Activated CD8-positive, alpha-beta T cell treated with anti-CD3 and anti-CD28 coated beads for 36 hours (primary cell): ENCODE results near the gene C8G. TPM values are rescaled to one million over a fixed set of nuclear protein-coding genes. Genes with fewer than 3 reads are reported as not detected.

Experiments used
- ATAC-seq: fragments of 200-7000 bp; cut with Tn5 transposase; one replicate; pipeline ENCODE4 v1.10.0; 2021; ENCODE audit warnings: mild to moderate bottlenecking, moderate library complexity
- CTCF ChIA-PET: fragments of 350-600 bp; sonication (Branson Sonifier 250); formaldehyde crosslinking; loops from one replicate; lab custom pipeline; 2021; ENCODE audit warnings: antibody characterized with exemption; lab: Charles Lee
- POLR2A ChIA-PET: fragments of 350-600 bp; sonication (Branson Sonifier 250); formaldehyde crosslinking; loops from one replicate; lab custom pipeline; 2021; ENCODE audit warnings: antibody characterized with exemption; lab: Charles Lee
- DNase-seq: peaks from one replicate; pipeline ENCODE4 v3.0.0-alpha.2; 2020
- H3K27ac Mint-ChIP-seq: one replicate; pipeline ENCODE4 v1.8.0; 2021; ENCODE audit warnings: mild to moderate bottlenecking, mixed read lengths
- H3K27me3 Mint-ChIP-seq: one replicate; pipeline ENCODE4 v1.8.0; 2021; ENCODE audit warnings: mixed read lengths
- H3K36me3 Mint-ChIP-seq: one replicate; pipeline ENCODE4 v1.8.0; 2021; ENCODE audit warnings: low read depth, mixed read lengths
- H3K4me1 Mint-ChIP-seq: one replicate; pipeline ENCODE4 v1.8.0; 2021; ENCODE audit warnings: low read depth, mixed read lengths
- H3K4me3 Mint-ChIP-seq: one replicate; pipeline ENCODE4 v1.8.0; 2021; ENCODE audit warnings: mild to moderate bottlenecking, moderate library complexity, mixed read lengths
- H3K9me3 Mint-ChIP-seq: one replicate; pipeline ENCODE4 v1.8.0; 2021; ENCODE audit warnings: mixed read lengths
- CTCF ChIP-seq: fragments of 200-600 bp; IDR thresholded peaks from one replicate; pipeline ENCODE4 v1.8.0; 2022; ENCODE audit warnings: antibody characterized with exemption, mild to moderate bottlenecking
- intact Hi-C: fragments of 100-400 bp; cut with micrococcal nuclease; formaldehyde crosslinking; loops from one replicate; pipeline ENCODE4 v1.10.0; 2022
- total RNA-seq, 2 experiments: library from RNA; stranded (reverse); gene quantifications; one replicate each; pipeline ENCODE4 v1.2.3, GENCODE V29; 2021

The C8G gene
- total RNA-seq, 2 experiments from 2014 or later, result 0.83 TPM; not detected in 1

- POLR2A ChIA-PET, result interaction anchor here (1.4 to 2.4 kb wide), 3 partner anchors 9 to 232 kb away, joined by 3 to 8 read pairs (median 4); no protein-coding TSS in a partner anchor
- no peaks in the 10 kb centered on the region for H3K36me3 Mint-ChIP-seq
- H3K4me1 Mint-ChIP-seq, result peaks cover 23% of the 10 kb centered on the region
- no peak for TF ChIP-seq CTCF
- ATAC-seq, result no peak
- intact Hi-C loops, result no loop called here
- CTCF ChIA-PET, result interaction anchor here (1.3 kb wide), 1 partner anchor 13 kb away, joined by 4 read pairs; no protein-coding TSS in a partner anchor
- peaks cover 4% of the 10 kb centered on the region for H3K9me3 Mint-ChIP-seq
- H3K27me3 Mint-ChIP-seq, result no peaks in the 10 kb centered on the region
- DNase-seq, result no peak
- H3K4me3 Mint-ChIP-seq, result no peak overlapping the region
- H3K27ac Mint-ChIP-seq, result no peak overlapping the region
These were observed 15.3 kb downstream of the C8G start for GRCh38 chr9:136960212-136960937.

DNA sequence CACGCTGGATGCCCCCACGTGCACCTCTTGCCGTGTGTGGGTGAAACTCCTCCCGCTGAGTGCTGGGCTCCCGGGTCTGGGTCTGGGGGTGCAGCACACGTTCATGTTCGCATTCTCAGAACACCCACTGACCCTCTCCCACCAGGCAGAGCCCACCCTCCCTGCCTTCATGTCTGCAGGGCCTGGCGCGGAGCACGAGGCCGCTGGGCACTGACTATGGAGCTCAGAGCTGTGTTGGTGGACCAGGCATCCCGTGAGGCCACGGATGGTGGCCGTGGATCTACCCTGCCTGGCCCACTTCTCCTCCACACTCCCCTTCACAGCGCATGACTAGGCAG is 15.9 kb downstream of the C8G start:
- intact Hi-C loops, result no loop called here
- DNase-seq, result no peak
- no peak overlapping the region for H3K4me3 Mint-ChIP-seq
- H3K4me1 Mint-ChIP-seq, result peaks cover 27% of the 10 kb centered on the region
- no peaks in the 10 kb centered on the region for H3K36me3 Mint-ChIP-seq
- no peak overlapping the region for H3K27ac Mint-ChIP-seq
- no peak for TF ChIP-seq CTCF
- CTCF ChIA-PET, result no interaction called here
- POLR2A ChIA-PET, result interaction anchor here (2.4 kb wide), 1 partner anchor 14 kb away, joined by 8 read pairs; no protein-coding TSS in a partner anchor
- H3K27me3 Mint-ChIP-seq, result no peaks in the 10 kb centered on the region
- no peak for ATAC-seq
- peaks cover 4% of the 10 kb centered on the region for H3K9me3 Mint-ChIP-seq

DNA sequence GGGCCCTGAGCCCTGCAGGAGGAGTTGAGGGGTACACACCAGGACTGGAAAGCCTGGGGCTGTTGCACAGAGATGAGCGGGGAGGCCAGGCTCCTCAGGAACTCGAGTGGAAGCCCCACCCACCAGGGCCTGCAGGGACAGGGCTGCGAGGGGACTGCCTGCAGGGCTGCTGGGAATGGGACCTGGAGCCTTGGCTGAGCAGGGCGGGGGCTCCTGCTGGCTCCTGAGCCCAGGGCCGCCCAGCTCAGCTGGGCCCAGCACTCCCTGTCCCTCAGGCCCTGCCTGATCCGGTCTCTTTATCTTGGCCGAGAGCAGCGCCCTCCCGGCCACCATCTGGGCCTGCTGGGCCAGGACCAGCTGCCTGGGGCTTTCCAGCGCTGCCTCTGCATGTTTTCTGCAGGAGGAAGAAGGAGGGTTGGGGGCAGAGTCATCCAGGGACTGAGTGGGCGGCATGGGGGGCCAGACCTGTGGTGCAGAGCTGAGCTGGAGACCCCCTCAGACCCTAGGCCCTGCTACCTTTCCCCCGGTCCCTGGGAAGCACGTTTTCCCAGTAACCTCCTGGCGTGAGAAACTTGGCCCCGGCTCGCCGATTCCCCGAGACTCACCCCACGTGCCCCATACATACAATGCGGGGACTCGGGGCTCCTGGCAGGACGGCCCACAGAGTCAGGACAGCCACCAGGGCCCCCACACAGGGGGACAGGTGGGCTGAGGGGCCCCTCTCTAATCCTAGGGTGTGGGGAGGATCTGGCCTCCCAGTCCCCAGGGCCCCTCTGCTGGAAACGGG is 16.4 kb downstream of the C8G start:
- Mint-ChIP-seq H3K4me1 (peaks cover 32% of the 10 kb centered on the region), H3K4me3 (no peak overlapping the region), H3K9me3 (peaks cover 3% of the 10 kb centered on the region), H3K27me3 (no peaks in the 10 kb centered on the region), H3K27ac (no peak overlapping the region), H3K36me3 (no peaks in the 10 kb centered on the region)
- POLR2A ChIA-PET, result interaction anchor here (0.6 to 2.4 kb wide), 2 partner anchors 15 to 39 kb away, joined by 3 to 8 read pairs; no protein-coding TSS in a partner anchor
- DNase-seq (no peak), ATAC-seq (no peak)
- no peak for TF ChIP-seq CTCF
- intact Hi-C loops, result no loop called here
- CTCF ChIA-PET, result no interaction called here

GRCh38 chr9:136962163-136962562 is 17.1 kb downstream of the C8G start:
- DNase-seq (no peak), ATAC-seq (no peak)
- H3K27ac Mint-ChIP-seq, result no peak overlapping the region
- H3K4me1 Mint-ChIP-seq, result peaks cover 33% of the 10 kb centered on the region
- no peaks in the 10 kb centered on the region for H3K36me3 Mint-ChIP-seq
- TF ChIP-seq CTCF, result no peak
- intact Hi-C loops, result no loop called here
- no peaks in the 10 kb centered on the region for H3K27me3 Mint-ChIP-seq
- no peak overlapping the region for H3K4me3 Mint-ChIP-seq
- no peaks in the 10 kb centered on the region for H3K9me3 Mint-ChIP-seq
- ChIA-PET POLR2A (interaction anchor here (0.6 to 2.4 kb wide), 4 partner anchors 15 to 39 kb away, joined by 3 to 8 read pairs (median 3); partner anchors contain the start of genes C8G and FBXW5), CTCF (interaction anchor here (0.9 to 1.1 kb wide), 2 partner anchors 67 to 73 kb away, joined by 3 to 4 read pairs; no protein-coding TSS in a partner anchor)
